Ovary (tissue), 3 donors: ENCODE measurements around the gene NUDT8.

Experiments
- CTCF ChIP-seq, 3 donors: fragments of 450-650 bp in 2 of 3; fragments of 200-600 bp in 1 of 3; IDR thresholded peaks; one replicate each; pipeline versions ENCODE4 v1.5.1 to v1.8.0; 2016 to 2022; ENCODE audit warnings: antibody characterized with exemption in 3 of 3, mild to moderate bottlenecking in 1 of 3
- EP300 ChIP-seq: sonication (generic); formaldehyde crosslinking; IDR thresholded peaks from one replicate; pipeline ENCODE4 v1.6.1; 2017; ENCODE audit warnings: antibody characterized with exemption
- POLR2A ChIP-seq: fragments of 450-650 bp; IDR thresholded peaks from one replicate; pipeline ENCODE4 v1.6.1; 2017; ENCODE audit warnings: antibody characterized with exemption, mild to moderate bottlenecking, moderate library complexity
- donor health status: DM: no; HTN: no; CAD: no.

GRCh38 chr11:67582011-67582410, 47.7 kb downstream of the NUDT8 start:
- TF ChIP-seq CTCF (IDR thresholded peaks at IDR 0.05) (no peak), POLR2A (no peak), EP300 (no peak)
